ENCODE data around the gene PCCB.
"Not testable (repeated sequence)": the region's sequence is repeated elsewhere in the genome, so short reads cannot be mapped to it uniquely, and the experiment has no call there.

PCCB gene

GRCh38 chr3:136250059-136250902 lies at the start of gene PCCB:
Gene PCCB (plus strand): TSS chr3:136250340. CDS start chr3:136250376, 36 bp downstream.
- DNase-seq: peak; percentile 97

- no peak for DNase-seq
These were observed 42.5 kb upstream of the PCCB start for GRCh38 chr3:136207489-136208115.

GRCh38 chr3:136209921-136210320 lies 40.2 kb upstream of the PCCB start:
- no peak for DNase-seq

- DNase-seq: no peak
These were observed 38.6 kb upstream of the PCCB start for GRCh38 chr3:136211547-136211946.

GRCh38 chr3:136222746-136223145 lies 27.4 kb upstream of the PCCB start:
- DNase-seq: not testable (repeated sequence)

GRCh38 chr3:136232413-136232812 lies 17.7 kb upstream of the PCCB start:
- no peak for DNase-seq

- no peak for DNase-seq
These were observed 14.6 kb upstream of the PCCB start for GRCh38 chr3:136235545-136235944.

- DNase-seq: no peak
These were observed 14.0 kb upstream of the PCCB start for GRCh38 chr3:136236109-136236508.

- DNase-seq: no peak
These were observed 13.0 kb upstream of the PCCB start for GRCh38 chr3:136237103-136237502.

GRCh38 chr3:136237961-136238649 lies 12.0 kb upstream of the PCCB start:
- no peak for DNase-seq

GRCh38 chr3:136239094-136239493 lies 11.0 kb upstream of the PCCB start:
- no peak for DNase-seq

- no peak for DNase-seq
These were observed 4.4 kb upstream of the PCCB start for GRCh38 chr3:136245691-136246090.

GRCh38 chr3:136247436-136247835 lies 2.7 kb upstream of the PCCB start:
- DNase-seq: no peak

GRCh38 chr3:136247855-136248590 lies 2.1 kb upstream of the PCCB start:
- DNase-seq: no peak

- DNase-seq: no peak
These were observed 1.0 kb upstream of the PCCB start for GRCh38 chr3:136249091-136249490.

GRCh38 chr3:136249593-136249992 lies 547 bp upstream of the PCCB start:
- DNase-seq: no peak

GRCh38 chr3:136250903-136251460 lies 842 bp downstream of the PCCB start:
- peak; percentile 74 for DNase-seq

GRCh38 chr3:136251511-136251910 lies 1.4 kb downstream of the PCCB start:
- DNase-seq: no peak

GRCh38 chr3:136255672-136256406 lies 5.7 kb downstream of the PCCB start:
- DNase-seq: peak; percentile 19

- peak; percentile 17 for DNase-seq
These were observed 8.1 kb downstream of the PCCB start for GRCh38 chr3:136258199-136258598.

GRCh38 chr3:136261826-136262225 lies 11.7 kb downstream of the PCCB start:
- peak; percentile 3 for DNase-seq

GRCh38 chr3:136262559-136262958 lies 12.4 kb downstream of the PCCB start:
- DNase-seq: peak; percentile 7

All from activated CD8-positive, alpha-beta memory T cell treated with anti-CD3 and anti-CD28 coated beads for 24 hours (primary cell).